ENCODE measurements around the gene KAT7. TPM values are rescaled to one million over a fixed set of nuclear protein-coding genes. Genes with fewer than 3 reads are reported as not detected.

KAT7 gene
- total and polyA plus RNA-seq, 2 of the 8 experiments (the other 6 are each of a cell fraction or from before 2014, with no cell fraction given), result 90.9 to 139 TPM

DNA sequence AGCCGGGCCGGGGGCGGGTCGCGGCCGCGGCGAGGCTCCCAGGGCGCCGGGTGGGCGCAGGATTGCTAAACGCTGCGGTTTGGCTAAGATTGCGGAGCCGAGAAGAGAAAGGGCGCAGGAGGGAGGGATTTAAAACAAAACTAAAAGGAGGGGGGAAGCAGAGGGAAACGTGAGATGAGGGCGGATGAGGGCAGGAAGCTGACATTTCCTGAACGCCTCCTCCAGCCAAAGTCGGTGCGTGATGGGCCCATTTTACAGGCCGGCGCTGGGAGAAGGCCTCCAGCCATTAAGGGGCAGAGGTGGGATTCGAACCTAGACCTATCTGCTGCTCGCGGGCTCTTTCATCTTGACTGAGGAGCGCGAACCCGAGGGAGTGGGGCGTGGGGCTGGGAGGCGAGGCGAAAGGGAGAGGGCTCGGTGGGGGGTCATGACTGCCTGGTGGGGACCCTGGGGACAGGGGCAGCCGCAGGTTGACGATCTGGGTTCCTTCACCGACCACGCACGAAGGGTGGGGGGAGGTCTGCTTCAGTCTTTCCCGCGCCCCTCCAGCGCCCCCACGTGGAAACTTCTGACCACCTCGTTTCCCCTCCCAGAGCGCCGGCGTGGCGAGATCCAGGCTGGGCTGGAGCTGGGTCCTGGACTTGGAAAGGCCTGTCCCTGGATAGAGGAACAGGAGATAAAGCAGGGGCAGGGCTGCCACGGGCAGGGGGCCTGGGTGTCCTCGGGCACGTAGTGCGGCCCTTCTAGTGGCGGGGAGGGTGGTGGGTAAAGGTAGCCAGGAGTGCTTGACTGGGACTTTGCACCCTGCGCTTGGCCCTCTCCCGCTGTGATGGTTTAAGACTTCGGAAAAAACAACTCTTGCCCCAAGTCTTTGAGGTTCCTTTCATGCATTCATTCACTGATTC is 63.2 kb downstream of the KAT7 start (continued):
- peak; percentile 52 for TF ChIP-seq KDM4A (IDR thresholded peaks at IDR 0.05; ENCODE audit: low read depth, low read length, severe bottlenecking)
- no peak for TF ChIP-seq RXRA (IDR thresholded peaks at IDR 0.05; ENCODE audit: insufficient read depth, low read depth, low read length)
- TF ChIP-seq TAF1 (IDR thresholded peaks at IDR 0.05; ENCODE audit: low read depth, low read length), result 0 out of 2 replicates have a peak, but pooled peaks have one; percentile 17
- TF ChIP-seq SP4 (IDR thresholded peaks at IDR 0.05; ENCODE audit: low read length), result no peak
- TF ChIP-seq, protein P1, sequence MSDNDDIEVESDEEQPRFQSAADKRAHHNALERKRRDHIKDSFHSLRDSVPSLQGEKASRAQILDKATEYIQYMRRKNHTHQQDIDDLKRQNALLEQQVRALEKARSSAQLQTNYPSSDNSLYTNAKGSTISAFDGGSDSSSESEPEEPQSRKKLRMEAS (IDR thresholded peaks at IDR 0.05), result peak; percentile 52; the same call in 1 of the 2 replicates
- TF ChIP-seq TBP (IDR thresholded peaks at IDR 0.05; ENCODE audit: low read depth, low read length), result no peak
- no peak for TF ChIP-seq SUZ12 (IDR thresholded peaks at IDR 0.05; ENCODE audit: low read length)
- TF ChIP-seq ZNF274 (IDR thresholded peaks at IDR 0.05; ENCODE audit: borderline replicate concordance, extremely low read depth, low read length), result no peak
- 0 out of 3 replicates have a peak, but pooled peaks of 1 of the 2 experiments have one; percentile 25 for TF ChIP-seq POLR2A (IDR thresholded peaks at IDR 0.05; ENCODE audit: control extremely low read depth in 1 of 2, low read depth in 2 of 2, low read length in 2 of 2)
- no peak for TF ChIP-seq RBBP5 (IDR thresholded peaks at IDR 0.05; ENCODE audit: borderline replicate concordance, low read depth, low read length)
- no peak for TF ChIP-seq SP2 (IDR thresholded peaks at IDR 0.05; ENCODE audit: low read length)
- peak; percentile 60 for TF ChIP-seq ASH2L (IDR thresholded peaks at IDR 0.05; ENCODE audit: low read length)
- no peak for TF ChIP-seq RFX5 (IDR thresholded peaks at IDR 0.05; ENCODE audit: borderline replicate concordance, low read depth, low read length)
- TF ChIP-seq RNF2 (IDR thresholded peaks at IDR 0.05; ENCODE audit: borderline replicate concordance, low read depth, low read length, missing control alignments, poor library complexity, severe bottlenecking), result no peak
- no peak for TF ChIP-seq FOSL1 (IDR thresholded peaks at IDR 0.05; ENCODE audit: insufficient read depth, low read depth, low read length)
- TF ChIP-seq CHD2 (IDR thresholded peaks at IDR 0.05; ENCODE audit: low read length), result no peak
- TF ChIP-seq HDAC2 (IDR thresholded peaks at IDR 0.05; ENCODE audit: borderline replicate concordance in 1 of 2, low read depth in 2 of 2, low read length in 2 of 2), result 0 out of 4 replicates have a peak, but pooled peaks of 1 of the 2 experiments have one; percentile 61
- TF ChIP-seq, protein P2, sequence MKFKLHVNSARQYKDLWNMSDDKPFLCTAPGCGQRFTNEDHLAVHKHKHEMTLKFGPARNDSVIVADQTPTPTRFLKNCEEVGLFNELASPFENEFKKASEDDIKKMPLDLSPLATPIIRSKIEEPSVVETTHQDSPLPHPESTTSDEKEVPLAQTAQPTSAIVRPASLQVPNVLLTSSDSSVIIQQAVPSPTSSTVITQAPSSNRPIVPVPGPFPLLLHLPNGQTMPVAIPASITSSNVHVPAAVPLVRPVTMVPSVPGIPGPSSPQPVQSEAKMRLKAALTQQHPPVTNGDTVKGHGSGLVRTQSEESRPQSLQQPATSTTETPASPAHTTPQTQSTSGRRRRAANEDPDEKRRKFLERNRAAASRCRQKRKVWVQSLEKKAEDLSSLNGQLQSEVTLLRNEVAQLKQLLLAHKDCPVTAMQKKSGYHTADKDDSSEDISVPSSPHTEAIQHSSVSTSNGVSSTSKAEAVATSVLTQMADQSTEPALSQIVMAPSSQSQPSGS (IDR thresholded peaks at IDR 0.05; ENCODE audit: low read length), result no peak
- TF ChIP-seq, protein P3, sequence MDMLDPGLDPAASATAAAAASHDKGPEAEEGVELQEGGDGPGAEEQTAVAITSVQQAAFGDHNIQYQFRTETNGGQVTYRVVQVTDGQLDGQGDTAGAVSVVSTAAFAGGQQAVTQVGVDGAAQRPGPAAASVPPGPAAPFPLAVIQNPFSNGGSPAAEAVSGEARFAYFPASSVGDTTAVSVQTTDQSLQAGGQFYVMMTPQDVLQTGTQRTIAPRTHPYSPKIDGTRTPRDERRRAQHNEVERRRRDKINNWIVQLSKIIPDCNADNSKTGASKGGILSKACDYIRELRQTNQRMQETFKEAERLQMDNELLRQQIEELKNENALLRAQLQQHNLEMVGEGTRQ (IDR thresholded peaks at IDR 0.05; ENCODE audit: low read length), result no peak
- no peak for TF ChIP-seq SRF (IDR thresholded peaks at IDR 0.05; ENCODE audit: low read depth, low read length)

Data from H1 (cell line).